SK-N-SH (cell line): ENCODE results near the gene ACOT12. TPM values are rescaled to one million over a fixed set of nuclear protein-coding genes. Genes with fewer than 3 reads are reported as not detected.
"Not testable (repeated sequence)": the region's sequence is repeated elsewhere in the genome, so short reads cannot be mapped to it uniquely, and the experiment has no call there.

ENCODE experiments used
- CTCF ChIA-PET: fragments of 300-600, 350-600 bp; formaldehyde crosslinking; extraction: SDS; loops from one replicate; lab custom pipeline; 2021; lab: Yijun Ruan, JAX
- POLR2A ChIA-PET: fragments of 350-600 bp; sonication (Branson Sonifier 250); formaldehyde crosslinking; extraction: SDS; loops from one replicate; lab custom pipeline; 2020; ENCODE audit warnings: antibody characterized with exemption, inconsistent platforms; lab: Yijun Ruan, JAX
- DNase-seq: peaks from one replicate; pipeline ENCODE4 v3.0.0; 2012
- H2AFZ ChIP-seq: fragments of 200-600 bp; sonication (generic); 2 replicates; pipeline ENCODE4 v1.8.1; 2016; ENCODE audit warnings: antibody characterized with exemption, mild to moderate bottlenecking, low read depth
- H3F3A ChIP-seq: fragments of 200-600 bp; sonication (generic); replicated peaks from 2 replicates; pipeline ENCODE3; 2016; ENCODE audit warnings: antibody characterized with exemption, mild to moderate bottlenecking; ENCODE audit not compliant: insufficient read depth
- H3K27ac ChIP-seq, 2 experiments: fragments of 200-500 bp in 1 of 2; fragments of 200-600 bp in 1 of 2; sonication (Bioruptor generic) in 1 of 2; sonication (generic), shearing (Covaris generic) in 1 of 2; 2 replicates each; pipeline versions ENCODE4 v1.5.1 to v1.6.1; 2014 to 2016; ENCODE audit warnings: low read depth in 2 of 2, inconsistent platforms in 1 of 2, low read length in 1 of 2, mild to moderate bottlenecking in 1 of 2, mixed read lengths in 1 of 2
- H3K27me3 ChIP-seq: fragments of 200-600 bp; sonication (generic), shearing (Covaris generic); 2 replicates; pipeline ENCODE4 v1.6.1; 2016; ENCODE audit warnings: mixed run types; ENCODE audit not compliant: insufficient read depth
- H3K36me3 ChIP-seq, 2 experiments: fragments of 200-500 bp in 1 of 2; fragments of 200-600 bp in 1 of 2; sonication (Bioruptor generic) in 1 of 2; sonication (generic) in 1 of 2; replicated peaks in 1 of 2; 2 replicates each; pipeline versions ENCODE3 to v1.5.1; 2014 to 2016; ENCODE audit warnings: low read length in 1 of 2, mild to moderate bottlenecking in 1 of 2; ENCODE audit not compliant: insufficient read depth in 2 of 2, control insufficient read depth in 1 of 2
- H3K4me1 ChIP-seq, 2 experiments: fragments of 200-500 bp in 1 of 2; fragments of 200-600 bp in 1 of 2; sonication (Bioruptor generic) in 1 of 2; sonication (generic), shearing (Covaris generic) in 1 of 2; 2 replicates each; pipeline versions ENCODE4 v1.5.1 to v1.6.1; 2014 to 2016; ENCODE audit warnings: low read depth in 1 of 2, low read length in 1 of 2, mixed run types in 1 of 2; ENCODE audit not compliant: insufficient read depth in 2 of 2, control insufficient read depth in 1 of 2
- H3K4me2 ChIP-seq: fragments of 200-600 bp; sonication (generic), shearing (Covaris generic); 2 replicates; pipeline ENCODE4 v1.6.1; 2017; ENCODE audit warnings: mixed run types
- H3K4me3 ChIP-seq, 2 experiments: fragments of 200-500 bp in 1 of 2; fragments of 200-600 bp in 1 of 2; sonication (Bioruptor generic) in 1 of 2; sonication (generic), shearing (Covaris generic) in 1 of 2; 2 replicates each; pipeline versions ENCODE4 v1.5.1 to v1.8.1; 2014 to 2016; ENCODE audit warnings: low read depth in 2 of 2, inconsistent platforms in 1 of 2, low read length in 1 of 2, mild to moderate bottlenecking in 1 of 2, mixed read lengths in 1 of 2, moderate library complexity in 1 of 2
- H3K79me2 ChIP-seq: fragments of 200-600 bp; sonication (generic); 2 replicates; pipeline ENCODE4 v1.8.1; 2017; ENCODE audit warnings: mild to moderate bottlenecking; ENCODE audit not compliant: insufficient read depth
- H3K9ac ChIP-seq: fragments of 200-600 bp; sonication (generic); 2 replicates; pipeline ENCODE4 v1.6.1; 2017; ENCODE audit warnings: mixed run types
- H3K9me2 ChIP-seq: fragments of 200-600 bp; sonication (generic); 2 replicates; pipeline ENCODE4 v1.6.1; 2017; ENCODE audit warnings: mixed run types
- H3K9me3 ChIP-seq: fragments of 200-600 bp; sonication (generic); 2 replicates; pipeline ENCODE4 v1.6.1; 2017; ENCODE audit warnings: mixed run types, mild to moderate bottlenecking, moderate library complexity
- H4K20me1 ChIP-seq: fragments of 200-600 bp; sonication (generic); 2 replicates; pipeline ENCODE4 v1.6.1; 2017; ENCODE audit warnings: mild to moderate bottlenecking, mixed run types; ENCODE audit not compliant: insufficient read depth
- CHD2 ChIP-seq: fragments of 150-350 bp; IDR thresholded peaks from 2 replicates; pipeline ENCODE4 v1.6.1; 2018; ENCODE audit warnings: low read length; ENCODE audit not compliant: partially characterized antibody
- CTCF ChIP-seq: fragments of 200-600 bp; sonication (generic); IDR thresholded peaks from 2 replicates; pipeline ENCODE4 v1.6.1; 2017; ENCODE audit warnings: antibody characterized with exemption, mild to moderate bottlenecking, moderate library complexity
- ELF1 ChIP-seq: IDR thresholded peaks from 2 replicates; pipeline ENCODE4 v1.4.0; 2012
- EZH2phosphoT487 ChIP-seq: fragments of 200-600 bp; sonication (generic); IDR thresholded peaks from 2 replicates; pipeline ENCODE4 v1.6.1; 2017; ENCODE audit warnings: low read depth, mixed run types, mild to moderate bottlenecking, antibody characterized with exemption, moderate library complexity, borderline replicate concordance
- FOSL2 ChIP-seq: IDR thresholded peaks from 2 replicates; pipeline ENCODE4 v1.4.0; 2012; ENCODE audit warnings: low read depth, mild to moderate bottlenecking, moderate library complexity, borderline replicate concordance
- GABPA ChIP-seq: IDR thresholded peaks from 2 replicates; pipeline ENCODE4 v1.4.0; 2012; ENCODE audit warnings: low read depth, mild to moderate bottlenecking
- GATA2 ChIP-seq: sonication (generic); formaldehyde crosslinking; IDR thresholded peaks from 2 replicates; pipeline ENCODE4 v1.5.0; 2020; ENCODE audit warnings: mild to moderate bottlenecking, missing genetic modification reagents
- IRF3 ChIP-seq: fragments of 150-350 bp; IDR thresholded peaks from 2 replicates; pipeline ENCODE4 v1.6.1; 2016; ENCODE audit warnings: mild to moderate bottlenecking, low read depth, low read length
- MAX ChIP-seq: IDR thresholded peaks from 2 replicates; pipeline ENCODE4 v1.4.0; 2012; ENCODE audit warnings: low read depth
- MEF2A ChIP-seq: IDR thresholded peaks from 2 replicates; pipeline ENCODE4 v1.4.0; 2012; ENCODE audit warnings: low read depth, borderline replicate concordance
- MXI1 ChIP-seq: IDR thresholded peaks from 2 replicates; pipeline ENCODE4 v1.6.1; 2012; ENCODE audit warnings: mild to moderate bottlenecking, low read depth, low read length, improper control_type of control experiment
- NRF1 ChIP-seq: IDR thresholded peaks from 2 replicates; pipeline ENCODE4 v1.6.1; 2012; ENCODE audit warnings: low read depth, mild to moderate bottlenecking, low read length
- PBX3 ChIP-seq: IDR thresholded peaks from 2 replicates; pipeline ENCODE4; 2012
- POLR2AphosphoS5 ChIP-seq: IDR thresholded peaks from 2 replicates; pipeline ENCODE4 v1.6.1; 2012; ENCODE audit warnings: low read depth, low read length
- SMC3 ChIP-seq: IDR thresholded peaks from 2 replicates; pipeline ENCODE4 v1.6.1; 2012; ENCODE audit warnings: low read depth, low read length, improper control_type of control experiment
- USF1 ChIP-seq: IDR thresholded peaks from 2 replicates; pipeline ENCODE4 v1.4.0; 2012; ENCODE audit warnings: low read depth, borderline replicate concordance
- ZBTB33 ChIP-seq: IDR thresholded peaks from 2 replicates; pipeline ENCODE4 v1.4.0; 2012; ENCODE audit warnings: low read depth, borderline replicate concordance
- WGBS: methylation state at CpG from one replicate; pipeline ENCODE4 v1.1.6; 2017; ENCODE audit warnings: low lambda C conversion rate; 5-methylcytosine and 5-hydroxymethylcytosine counted together
- polyA plus RNA-seq, 3 experiments: library from polyadenylated mRNA; depleted of rRNA; stranded (reverse); fragments of >200 nt; gene quantifications; 2 replicates each; pipeline ENCODE4 v1.2.3, GENCODE V29; 2012

The ACOT12 gene
- polyA plus RNA-seq, 1 of the 3 experiments (the other 2 are of a cell fraction), result 0.07 TPM

- H2AFZ ChIP-seq, result no peak overlapping the region
- TF ChIP-seq CTCF (no peak), NRF1 (no peak), MEF2A (no peak), CHD2 (no peak), POLR2AphosphoS5 (no peak), GABPA (no peak), ZBTB33 (no peak), EZH2phosphoT487 (no peak), USF1 (no peak), IRF3 (no peak), GATA2 (CRISPR knock-in tag) (no peak), FOSL2 (no peak), SMC3 (no peak), PBX3 (no peak), MXI1 (no peak), MAX (no peak), ELF1 (no peak)
- H3K79me2 ChIP-seq, result peaks cover 59% of the 10 kb centered on the region
- no peak overlapping the region for H3K27ac ChIP-seq
- no peaks in the 10 kb centered on the region for H3K9me3 ChIP-seq
- H3K9me2 ChIP-seq, result no peaks in the 10 kb centered on the region
- H3K4me1 ChIP-seq, result peaks cover 14 to 17% of the 10 kb centered on the region in 2 experiments; a peak in 3 of 4 replicates
- no peaks in the 10 kb centered on the region for H3K27me3 ChIP-seq
- peaks cover 6% of the 10 kb centered on the region for H3F3A ChIP-seq
- WGBS, result 88% methylated on average over 4 of the region's 4 CpGs
- CTCF ChIA-PET, result interaction anchor here (1.2 to 1.3 kb wide), 2 partner anchors 381 to 867 kb away, joined by 3 read pairs; no protein-coding TSS in a partner anchor
- no peak overlapping the region for H3K9ac ChIP-seq
- H3K4me3 ChIP-seq, result no peak overlapping the region
- no peak for DNase-seq
- peaks cover 3 to 8% of the 10 kb centered on the region in 2 experiments for H3K36me3 ChIP-seq
- no peak overlapping the region for H3K4me2 ChIP-seq
- H4K20me1 ChIP-seq, result no peaks in the 10 kb centered on the region
- POLR2A ChIA-PET, result no interaction called here
These were observed 96.4 kb downstream of the ACOT12 start for GRCh38 chr5:81297531-81297930.

- POLR2A ChIA-PET, H3K27me3 ChIP-seq, H3K4me3 ChIP-seq, H3K4me1 ChIP-seq, H4K20me1 ChIP-seq, CTCF ChIA-PET, H3F3A ChIP-seq, H3K9ac ChIP-seq, H2AFZ ChIP-seq, H3K27ac ChIP-seq, H3K9me3 ChIP-seq, H3K9me2 ChIP-seq, DNase-seq, H3K4me2 ChIP-seq, H3K36me3 ChIP-seq: not testable (repeated sequence)
- WGBS, result 91% methylated on average over 5 of the region's 5 CpGs
- peaks cover 69% of the 10 kb centered on the region for H3K79me2 ChIP-seq
These were observed 99.9 kb downstream of the ACOT12 start for GRCh38 chr5:81294021-81294420.
